Measurements from ENCODE around the gene HOXC4.
A peak's percentile ranks its signal among the peaks of the same experiment; 100 is the strongest.

Gene HOXC4

GRCh38 chr12:54053751-54054741, at the start of gene HOXC4:
Gene HOXC4 (plus strand): TSS chr12:54053835. CDS start chr12:54053923, 88 bp downstream.
- DNase-seq (ENCODE audit: low spot score), result no peak

DNA sequence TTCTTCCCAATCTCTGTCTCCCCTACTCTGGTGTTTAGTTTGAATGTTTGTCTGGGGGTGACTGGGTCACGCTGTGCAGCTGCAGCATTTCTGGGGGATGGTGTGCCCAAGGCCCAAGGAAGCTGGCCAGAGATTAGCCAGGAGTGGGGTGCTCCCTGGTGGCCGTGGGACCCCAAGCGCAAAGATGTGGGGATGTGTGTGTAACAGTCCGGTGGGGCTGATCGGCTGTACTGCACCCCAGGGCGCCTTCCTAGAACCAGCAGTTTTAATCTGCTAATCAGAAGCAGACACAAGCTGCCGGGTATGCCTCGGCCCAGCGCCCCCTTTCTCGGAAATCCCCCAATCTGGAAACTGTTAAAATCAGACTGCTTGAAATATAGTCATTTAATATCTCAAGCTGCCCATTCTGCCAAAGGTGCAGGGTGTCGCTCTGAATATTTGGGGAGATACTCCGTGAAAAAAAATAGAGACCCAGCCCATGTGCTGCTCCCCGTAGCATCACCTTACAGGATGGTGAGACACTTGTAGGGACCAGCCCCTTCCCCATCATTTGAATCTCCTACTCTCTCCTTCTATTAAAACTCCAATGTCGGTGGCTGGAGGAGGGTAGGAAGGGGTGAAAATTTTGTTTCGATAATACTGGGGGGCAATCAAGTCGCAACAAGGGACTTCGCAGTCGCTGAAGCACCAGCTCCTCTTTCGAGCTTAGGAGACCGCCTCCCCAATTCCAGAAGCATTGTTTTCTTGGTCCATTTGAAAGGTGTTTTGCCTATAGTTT, 49.4 kb upstream of the HOXC4 start:
- no peak for DNase-seq (ENCODE audit: low spot score)

GRCh38 chr12:54004841-54005530, 48.6 kb upstream of the HOXC4 start:
- no peak for DNase-seq (ENCODE audit: low spot score)

DNA sequence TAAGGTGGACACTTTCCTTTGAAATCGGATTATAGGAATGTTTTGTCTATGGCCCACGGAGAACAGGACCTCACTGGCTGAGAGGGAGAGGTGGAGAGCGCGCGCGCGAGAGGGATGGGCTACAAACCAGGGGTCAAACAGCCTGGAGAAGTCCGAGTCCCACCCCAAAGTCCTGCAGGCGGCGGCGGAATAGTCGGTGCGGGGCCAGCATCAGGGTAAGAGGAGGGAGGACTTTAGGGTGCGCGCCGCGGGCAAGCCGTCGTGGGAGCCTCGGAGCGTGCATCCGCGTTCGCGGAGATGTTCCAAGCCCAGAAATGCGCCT, 48.1 kb upstream of the HOXC4 start:
- no peak for DNase-seq (ENCODE audit: low spot score)

DNA sequence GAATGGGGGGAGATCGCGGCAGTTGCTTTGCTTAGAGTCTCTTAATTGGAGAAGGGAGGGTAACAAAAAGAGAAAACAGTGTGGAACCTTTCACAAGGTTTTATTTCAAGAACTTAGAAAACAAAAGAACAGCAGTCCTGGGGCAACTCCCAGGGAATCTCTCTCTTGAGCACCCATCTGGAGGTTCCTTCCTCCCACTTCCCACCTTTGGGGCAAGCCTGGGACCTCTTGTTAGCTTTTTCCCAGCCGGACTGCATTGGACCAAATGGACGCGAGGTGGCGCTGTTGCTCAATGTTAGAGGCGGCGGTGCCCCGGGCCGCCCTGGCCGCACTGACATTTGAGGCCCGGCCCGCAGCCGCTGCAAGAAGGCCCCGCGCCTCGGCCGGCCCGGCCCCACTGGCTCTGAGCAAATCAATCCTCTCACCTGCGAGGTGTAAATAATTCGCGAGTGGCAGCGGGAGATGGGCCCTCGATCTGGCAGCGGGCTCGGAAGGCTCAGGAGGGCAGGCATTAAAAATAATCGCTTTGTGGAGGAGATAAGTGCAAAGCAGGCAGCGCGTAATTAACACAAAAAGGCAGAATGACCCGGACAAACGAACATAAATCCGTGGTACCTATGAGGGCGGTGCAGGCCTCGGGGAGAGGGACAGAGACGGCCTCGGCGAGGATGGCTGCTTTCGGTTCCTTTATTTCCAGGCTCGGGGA, 47.6 kb upstream of the HOXC4 start:
- peak; percentile 78 for DNase-seq (ENCODE audit: low spot score)

GRCh38 chr12:54006559-54007220, 46.9 kb upstream of the HOXC4 start:
- DNase-seq (ENCODE audit: low spot score), result no peak

GRCh38 chr12:54007538-54008259, 45.9 kb upstream of the HOXC4 start:
- DNase-seq (ENCODE audit: low spot score), result no peak

DNA sequence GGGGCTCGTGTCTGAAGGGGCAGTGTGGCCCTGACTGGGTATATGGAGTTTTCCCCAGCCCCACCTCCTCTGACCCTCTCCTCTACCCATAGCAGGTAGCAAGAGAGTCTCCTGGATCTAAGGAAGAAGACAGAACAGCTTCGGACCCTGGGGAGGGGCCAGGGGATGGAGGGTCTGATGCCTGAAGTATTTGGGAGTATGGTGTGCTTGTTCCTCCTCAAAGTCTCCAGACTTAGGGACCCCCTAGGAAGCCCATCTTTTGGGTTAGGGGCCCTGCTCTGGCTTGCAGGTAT, 45.4 kb upstream of the HOXC4 start:
- no peak for DNase-seq (ENCODE audit: low spot score)

- no peak for DNase-seq (ENCODE audit: low spot score)
Observed at GRCh38 chr12:54009171-54010052, 44.2 kb upstream of the HOXC4 start.

DNA sequence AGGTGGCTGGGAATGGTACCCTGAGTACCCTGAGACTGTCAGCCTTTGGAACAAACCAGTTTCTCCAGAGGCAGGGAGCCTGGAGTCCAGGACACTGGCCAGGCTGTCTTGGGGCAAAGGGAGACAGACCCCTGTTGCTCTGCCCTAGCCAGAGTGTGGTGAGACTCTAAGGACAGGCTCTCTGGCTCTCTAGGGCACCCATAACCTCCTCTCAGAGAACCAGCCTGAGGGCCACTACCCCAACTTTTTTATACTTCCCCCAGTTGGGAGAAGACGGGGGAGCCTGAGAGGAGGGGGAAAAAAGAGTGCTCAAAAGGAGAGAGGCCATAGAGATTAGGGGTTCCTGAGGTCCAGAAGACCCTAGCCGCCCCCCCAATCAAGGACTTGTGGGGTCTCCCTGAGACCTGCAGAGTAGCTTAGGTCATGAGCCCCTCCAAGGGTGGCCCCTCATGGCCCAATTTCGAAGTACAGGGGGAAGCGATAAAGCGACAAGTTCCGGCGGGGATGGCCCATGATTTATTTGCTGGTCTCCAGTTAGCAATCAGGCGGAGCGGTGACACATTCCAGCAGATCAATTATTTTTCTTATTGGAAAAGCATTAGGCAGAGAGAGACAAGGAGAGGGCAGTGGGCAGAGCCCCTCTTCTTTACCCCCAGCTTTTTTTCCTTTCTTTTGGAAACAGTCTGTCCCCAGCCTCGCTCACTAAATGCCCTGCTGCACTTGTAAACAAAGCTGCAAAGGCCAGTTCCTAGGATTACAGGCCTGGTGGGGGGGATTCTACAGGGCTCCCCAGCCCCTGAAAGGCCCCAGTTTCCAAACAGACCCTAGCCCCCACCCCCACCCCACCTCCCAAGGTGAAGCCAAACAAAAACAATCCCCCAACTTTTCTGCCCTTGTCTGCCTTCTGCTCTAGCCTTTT, 43.3 kb upstream of the HOXC4 start:
- DNase-seq (ENCODE audit: low spot score), result no peak

DNA sequence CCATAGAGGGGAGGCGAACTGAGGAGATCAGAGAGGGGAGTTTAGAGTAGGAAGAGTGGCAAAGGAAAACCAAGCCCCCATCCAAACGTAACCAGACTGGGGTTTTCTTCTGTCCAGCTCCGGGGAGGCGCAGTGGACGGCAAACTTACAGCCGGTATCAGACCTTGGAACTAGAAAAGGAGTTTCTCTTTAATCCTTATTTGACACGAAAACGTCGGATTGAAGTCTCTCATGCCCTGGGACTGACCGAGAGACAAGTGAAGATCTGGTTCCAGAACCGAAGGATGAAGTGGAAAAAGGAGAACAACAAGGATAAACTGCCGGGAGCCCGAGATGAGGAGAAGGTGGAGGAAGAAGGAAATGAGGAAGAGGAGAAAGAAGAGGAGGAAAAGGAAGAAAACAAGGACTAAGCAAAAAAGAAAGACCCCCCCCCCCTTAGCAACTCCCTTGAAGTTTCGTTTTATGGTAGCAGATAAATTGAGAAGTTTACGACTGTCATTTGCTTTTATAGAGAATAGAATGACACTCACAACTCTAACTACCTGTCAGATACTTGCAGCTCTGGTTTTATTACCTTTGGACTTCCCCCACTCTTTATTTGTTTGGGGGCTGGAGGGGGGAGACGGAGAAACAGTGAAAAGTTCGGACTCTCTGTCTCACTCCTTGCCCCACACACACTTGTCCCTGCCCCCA, 42.5 kb upstream of the HOXC4 start:
- DNase-seq (ENCODE audit: low spot score), result no peak

- no peak for DNase-seq (ENCODE audit: low spot score)
Observed at GRCh38 chr12:54011665-54012532, 41.7 kb upstream of the HOXC4 start.

DNA sequence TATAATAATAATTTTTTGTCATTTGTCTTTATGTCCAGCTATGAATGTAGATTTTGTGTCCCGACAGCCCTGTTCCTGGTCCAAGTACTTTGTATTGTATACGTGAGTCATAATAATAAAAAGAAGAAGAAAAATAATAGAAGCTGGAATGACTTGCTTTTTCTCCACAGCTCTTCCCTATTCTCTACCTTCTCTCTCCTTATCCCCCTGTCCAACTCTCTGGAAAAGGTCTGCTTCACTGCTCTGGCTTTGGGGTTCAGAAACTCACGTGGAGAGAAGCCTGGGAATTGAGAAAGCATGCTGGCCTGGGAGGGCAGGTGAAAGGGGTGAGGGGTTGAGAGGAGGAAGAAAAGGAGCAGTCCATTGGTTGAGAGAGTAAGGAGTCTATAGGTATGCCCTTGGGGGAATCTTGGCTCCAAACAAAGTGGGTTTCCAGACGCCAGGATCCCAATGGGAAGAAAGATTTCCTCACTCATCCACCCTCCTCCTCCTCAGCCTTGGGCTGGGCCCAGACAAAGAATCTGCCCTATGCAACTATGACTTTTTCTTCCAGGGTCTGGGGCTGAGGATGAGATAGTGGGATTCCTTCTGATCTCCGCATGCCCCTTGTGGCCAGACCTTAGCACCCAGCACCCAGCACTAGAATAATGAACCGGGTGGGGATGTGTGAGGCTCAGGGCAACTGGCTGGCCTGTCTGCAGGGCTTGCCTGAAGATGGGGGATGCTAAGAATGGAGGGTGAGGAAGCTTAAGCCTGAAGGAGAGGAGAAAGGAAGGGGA, 40.8 kb upstream of the HOXC4 start:
- no peak for DNase-seq (ENCODE audit: low spot score)

- no peak for DNase-seq (ENCODE audit: low spot score)
Observed at GRCh38 chr12:54014377-54015017, 39.1 kb upstream of the HOXC4 start.

GRCh38 chr12:54015018-54015931, 38.4 kb upstream of the HOXC4 start:
- no peak for DNase-seq (ENCODE audit: low spot score)
